PC-3 (cell line): Measurements from ENCODE around the gene ITSN1. TPM values are rescaled to one million over a fixed set of nuclear protein-coding genes. Genes with fewer than 3 reads are reported as not detected.
A peak's percentile ranks its signal among the peaks of the same experiment; 100 is the strongest.

Source experiments
- ATAC-seq: fragments of 200-7000 bp; cut with Tn5 transposase; 2 replicates; pipeline ENCODE4 v1.9.1; 2020; ENCODE audit warnings: mild to moderate bottlenecking, moderate library complexity
- BruUV-seq: library from RNA; stranded (reverse); fragments of 400-500 nt; replicated peaks from 2 replicates; lab custom pipeline; 2021; lab: Mats Ljungman, UMichigan
- CTCF ChIA-PET: fragments of 300-600 bp; sonication (Branson Sonifier 250); formaldehyde crosslinking; loops from one replicate; lab custom pipeline; 2022; ENCODE audit warnings: antibody characterized with exemption; lab: Charles Lee
- POLR2A ChIA-PET: fragments of 300-600 bp; sonication (Branson Sonifier 250); formaldehyde crosslinking; loops from one replicate; lab custom pipeline; 2022; ENCODE audit warnings: antibody characterized with exemption; ENCODE audit not compliant: unreplicated experiment; lab: Charles Lee
- DNase-seq: peaks from one replicate; pipeline ENCODE4 v3.0.0-alpha.2; 2015
- H2AFZ ChIP-seq: fragments of 300-600 bp; sonication (generic); 2 replicates; pipeline ENCODE4 v1.6.0; 2016; ENCODE audit warnings: antibody characterized with exemption, low read length
- H3F3A ChIP-seq: fragments of 300-600 bp; sonication (generic); one replicate; pipeline ENCODE4 v1.6.0; 2017; ENCODE audit warnings: antibody characterized with exemption, low read length, control low read depth, mild to moderate bottlenecking; ENCODE audit not compliant: unreplicated experiment
- H3K27ac ChIP-seq: fragments of 300-600 bp; sonication (generic); 2 replicates; pipeline ENCODE4 v1.5.1; 2016; ENCODE audit warnings: mild to moderate bottlenecking, low read length
- H3K27me3 ChIP-seq: fragments of 300-600 bp; sonication (generic); 2 replicates; pipeline ENCODE4 v1.6.1; 2016; ENCODE audit warnings: low read length, mixed read lengths
- H3K36me3 ChIP-seq: fragments of 300-600 bp; sonication (generic); 2 replicates; pipeline ENCODE4 v1.6.1; 2016; ENCODE audit warnings: low read depth, mixed run types, low read length, mixed read lengths
- H3K4me1 ChIP-seq: fragments of 300-600 bp; sonication (generic); 2 replicates; pipeline ENCODE4 v1.5.1; 2016; ENCODE audit warnings: low read length; ENCODE audit not compliant: insufficient read depth
- H3K4me2 ChIP-seq: fragments of 300-600 bp; sonication (generic); 2 replicates; pipeline ENCODE4 v1.6.0; 2016; ENCODE audit warnings: low read length
- H3K4me3 ChIP-seq: fragments of 300-600 bp; sonication (generic); 2 replicates; pipeline ENCODE4 v1.5.1; 2016; ENCODE audit warnings: mild to moderate bottlenecking, low read length, mixed read lengths
- H3K79me2 ChIP-seq: fragments of 300-600 bp; sonication (generic); 2 replicates; pipeline ENCODE4 v1.6.1; 2017; ENCODE audit warnings: low read length, mixed read lengths
- H3K9ac ChIP-seq: fragments of 300-600 bp; sonication (generic); 2 replicates; pipeline ENCODE4 v1.6.0; 2016; ENCODE audit warnings: mild to moderate bottlenecking, low read length
- H3K9me2 ChIP-seq: fragments of 300-600 bp; sonication (generic); replicated peaks from 2 replicates; pipeline ENCODE4 v1.6.1; 2016; ENCODE audit warnings: mixed run types, low read length, mixed read lengths
- H3K9me3 ChIP-seq: fragments of 300-600 bp; sonication (generic); 2 replicates; pipeline ENCODE4 v1.6.1; 2016; ENCODE audit warnings: low read length, mixed read lengths
- H4K20me1 ChIP-seq: fragments of 300-600 bp; sonication (generic); 2 replicates; pipeline ENCODE4 v1.6.1; 2016; ENCODE audit warnings: low read length, mixed read lengths
- CTCF ChIP-seq: fragments of 300-600 bp; sonication (generic); conservative IDR thresholded peaks from 2 replicates; pipeline ENCODE4 v1.5.1; 2017; ENCODE audit warnings: antibody characterized with exemption, low read depth, mild to moderate bottlenecking, low read length
- EZH2 ChIP-seq: fragments of 300-600 bp; sonication (generic); IDR thresholded peaks from one replicate; pipeline ENCODE4 v1.6.1; 2017; ENCODE audit warnings: antibody characterized with exemption, mild to moderate bottlenecking, low read length; ENCODE audit not compliant: unreplicated experiment
- EZH2phosphoT487 ChIP-seq: fragments of 300-600 bp; sonication (generic); IDR thresholded peaks from 2 replicates; pipeline ENCODE4 v1.6.1; 2018; ENCODE audit warnings: mild to moderate bottlenecking, antibody characterized with exemption, low read length, borderline replicate concordance
- intact Hi-C: fragments of 100-400 bp; cut with micrococcal nuclease; formaldehyde crosslinking; loops from 2 replicates; pipeline ENCODE4 v1.9.0; 2023
- total RNA-seq: library from RNA; depleted of rRNA; stranded (reverse); fragments of >200 nt; gene quantifications from 2 replicates; pipeline ENCODE4 v1.2.3, GENCODE V29; 2014

The ITSN1 gene
- total RNA-seq, 1 experiment from 2014 or later: 45.6 TPM

- H2AFZ ChIP-seq: no peak overlapping the region
- H3K9me2 ChIP-seq: no peaks in the 10 kb centered on the region
- no peak for ATAC-seq
- no peaks in the 10 kb centered on the region for H3K79me2 ChIP-seq
- CTCF ChIA-PET: no interaction called here
- no peaks in the 10 kb centered on the region for H4K20me1 ChIP-seq
- peaks cover 27% of the 10 kb centered on the region for H3K4me1 ChIP-seq
- DNase-seq: no peak
- BruUV-seq: no TSS peak
- H3K36me3 ChIP-seq: no peaks in the 10 kb centered on the region
- H3K4me2 ChIP-seq: no peak overlapping the region
- no peaks in the 10 kb centered on the region for H3K27me3 ChIP-seq
- POLR2A ChIA-PET: no interaction called here
- H3F3A ChIP-seq: no peaks in the 10 kb centered on the region
- intact Hi-C loops: no loop called here
- TF ChIP-seq EZH2phosphoT487 (no peak), CTCF (no peak), EZH2 (no peak)
- H3K9me3 ChIP-seq: no peaks in the 10 kb centered on the region
- H3K4me3 ChIP-seq: no peak overlapping the region
- H3K9ac ChIP-seq: no peak overlapping the region
- no peak overlapping the region for H3K27ac ChIP-seq
These were observed 210.2 kb downstream of the ITSN1 start for GRCh38 chr21:33852485-33852884.

- H4K20me1 ChIP-seq: no peaks in the 10 kb centered on the region
- DNase-seq (peak; percentile 45), ATAC-seq (peak; percentile 69)
- no TSS peak for BruUV-seq
- TF ChIP-seq EZH2phosphoT487 (no peak), CTCF (no peak), EZH2 (no peak)
- H3K36me3 ChIP-seq: no peaks in the 10 kb centered on the region
- H3K27me3 ChIP-seq: no peaks in the 10 kb centered on the region
- POLR2A ChIA-PET: no interaction called here
- H3K9me2 ChIP-seq: no peaks in the 10 kb centered on the region
- H3K27ac ChIP-seq: no peak overlapping the region
- H3K4me2 ChIP-seq: no peak overlapping the region
- H3K79me2 ChIP-seq: no peaks in the 10 kb centered on the region
- no peak overlapping the region for H3K9ac ChIP-seq
- CTCF ChIA-PET: interaction anchor here (0.6 kb wide), 1 partner anchor 248 kb away, joined by 3 read pairs; no protein-coding TSS in a partner anchor
- H3K9me3 ChIP-seq: no peaks in the 10 kb centered on the region
- intact Hi-C loops: no loop called here
- H3K4me3 ChIP-seq: no peak overlapping the region
- H2AFZ ChIP-seq: 0 out of 2 replicates have a peak overlapping the region, but pooled peaks have one; percentile 20
- peaks cover 16% of the 10 kb centered on the region for H3K4me1 ChIP-seq
- no peaks in the 10 kb centered on the region for H3F3A ChIP-seq
These were observed 212.3 kb downstream of the ITSN1 start for GRCh38 chr21:33854604-33855003.

- Histone ChIP-seq H3K27me3 (no peaks in the 10 kb centered on the region), H3K27ac (no peak overlapping the region)
These were observed 212.9 kb downstream of the ITSN1 start for GRCh38 chr21:33855190-33855589.

More at GRCh38 chr21:33855190-33855589, 212.9 kb downstream of the ITSN1 start:
- H3F3A ChIP-seq: no peaks in the 10 kb centered on the region
- POLR2A ChIA-PET: no interaction called here
- CTCF ChIA-PET: no interaction called here
- no TSS peak for BruUV-seq
- no peaks in the 10 kb centered on the region for H3K79me2 ChIP-seq
- no peaks in the 10 kb centered on the region for H3K9me3 ChIP-seq
- TF ChIP-seq EZH2 (no peak), CTCF (peak; percentile 41; the same call in 1 of the 2 replicates)
- H3K4me2 ChIP-seq: no peak overlapping the region
- H4K20me1 ChIP-seq: no peaks in the 10 kb centered on the region
- no peak overlapping the region for H3K9ac ChIP-seq
- no peak for DNase-seq
- H3K4me3 ChIP-seq: no peak overlapping the region
- H3K4me1 ChIP-seq: peaks cover 16% of the 10 kb centered on the region
- intact Hi-C loops: no loop called here
- no peaks in the 10 kb centered on the region for H3K9me2 ChIP-seq
- H3K36me3 ChIP-seq: no peaks in the 10 kb centered on the region
- no peak for ATAC-seq
- no peak overlapping the region for H2AFZ ChIP-seq
